H7 (cell line): ENCODE data around the gene SPOCK1. TPM values are rescaled to one million over a fixed set of nuclear protein-coding genes. Genes with fewer than 3 reads are reported as not detected.
A peak's percentile ranks its signal among the peaks of the same experiment; 100 is the strongest.

ENCODE experiments used
- DNase-seq: peaks from one replicate; pipeline ENCODE4 v3.0.0; 2012
- H3K27me3 ChIP-seq: 2 replicates; pipeline ENCODE4 v1.6.0; 2011; ENCODE audit warnings: mild to moderate bottlenecking, low read length; ENCODE audit not compliant: control insufficient read depth, insufficient read depth
- H3K36me3 ChIP-seq: replicated peaks from 2 replicates; pipeline ENCODE4 v1.5.1; 2011; ENCODE audit warnings: low read length; ENCODE audit not compliant: control insufficient read depth, insufficient read depth
- H3K4me3 ChIP-seq: 2 replicates; pipeline ENCODE4 v1.5.1; 2011; ENCODE audit warnings: low read depth, mild to moderate bottlenecking, control low read depth, low read length, moderate library complexity; ENCODE audit not compliant: insufficient read depth
- total RNA-seq: library from RNA; depleted of rRNA; stranded (reverse); fragments of >200 nt; shearing (Covaris generic); gene quantifications from 2 replicates; pipeline ENCODE4 v1.2.3, GENCODE V29; 2014

SPOCK1 gene
- total RNA-seq, 1 experiment from 2014 or later: 1.4 TPM

GRCh38 chr5:137361280-137361679 is 137.8 kb downstream of the SPOCK1 start:
- no peak overlapping the region for H3K4me3 ChIP-seq
- H3K27me3 ChIP-seq: no peaks in the 10 kb centered on the region
- no peak for DNase-seq
- H3K36me3 ChIP-seq: no peaks in the 10 kb centered on the region

- Histone ChIP-seq H3K4me3 (no peak overlapping the region), H3K36me3 (no peaks in the 10 kb centered on the region), H3K27me3 (no peaks in the 10 kb centered on the region)
- no peak for DNase-seq
Measured at GRCh38 chr5:137360607-137361006, 138.5 kb downstream of the SPOCK1 start.

GRCh38 chr5:137359941-137360340 is 139.2 kb downstream of the SPOCK1 start:
- Histone ChIP-seq H3K36me3 (no peaks in the 10 kb centered on the region), H3K4me3 (no peak overlapping the region), H3K27me3 (no peaks in the 10 kb centered on the region)
- no peak for DNase-seq

- no peaks in the 10 kb centered on the region for H3K27me3 ChIP-seq
- H3K4me3 ChIP-seq: no peak overlapping the region
- H3K36me3 ChIP-seq: no peaks in the 10 kb centered on the region
- no peak for DNase-seq
Measured at GRCh38 chr5:137357436-137357835, 141.7 kb downstream of the SPOCK1 start.

- Histone ChIP-seq H3K27me3 (no peaks in the 10 kb centered on the region), H3K4me3 (no peak overlapping the region), H3K36me3 (no peaks in the 10 kb centered on the region)
Measured at GRCh38 chr5:137356127-137356526, 143.0 kb downstream of the SPOCK1 start.

GRCh38 chr5:137355708-137356107 is 143.4 kb downstream of the SPOCK1 start:
- Histone ChIP-seq H3K4me3 (no peak overlapping the region), H3K36me3 (no peaks in the 10 kb centered on the region), H3K27me3 (no peaks in the 10 kb centered on the region)
- DNase-seq: no peak

More at GRCh38 chr5:137356127-137356526, 143.0 kb downstream of the SPOCK1 start:
- DNase-seq: no peak

GRCh38 chr5:137352095-137352494 is 147.0 kb downstream of the SPOCK1 start:
- no peak overlapping the region for H3K4me3 ChIP-seq
- no peak for DNase-seq
- no peaks in the 10 kb centered on the region for H3K36me3 ChIP-seq
- H3K27me3 ChIP-seq: no peaks in the 10 kb centered on the region

GRCh38 chr5:137350791-137351190 is 148.3 kb downstream of the SPOCK1 start:
- no peaks in the 10 kb centered on the region for H3K36me3 ChIP-seq

GRCh38 chr5:137348759-137349158 is 150.4 kb downstream of the SPOCK1 start:
- Histone ChIP-seq H3K27me3 (no peaks in the 10 kb centered on the region), H3K36me3 (no peaks in the 10 kb centered on the region), H3K4me3 (no peak overlapping the region)
- no peak for DNase-seq

More at GRCh38 chr5:137350791-137351190, 148.3 kb downstream of the SPOCK1 start:
- no peak overlapping the region for H3K4me3 ChIP-seq
- no peaks in the 10 kb centered on the region for H3K27me3 ChIP-seq
- DNase-seq: no peak

- H3K36me3 ChIP-seq: no peaks in the 10 kb centered on the region
- DNase-seq: no peak
- H3K4me3 ChIP-seq: no peak overlapping the region
- H3K27me3 ChIP-seq: no peaks in the 10 kb centered on the region
Measured at GRCh38 chr5:137347865-137348264, 151.3 kb downstream of the SPOCK1 start.

GRCh38 chr5:137346281-137346680 is 152.8 kb downstream of the SPOCK1 start:
- Histone ChIP-seq H3K4me3 (no peak overlapping the region), H3K36me3 (no peaks in the 10 kb centered on the region), H3K27me3 (no peaks in the 10 kb centered on the region)
- no peak for DNase-seq

GRCh38 chr5:137345396-137345795 is 153.7 kb downstream of the SPOCK1 start:
- H3K36me3 ChIP-seq: no peaks in the 10 kb centered on the region
- DNase-seq: no peak
- H3K27me3 ChIP-seq: no peaks in the 10 kb centered on the region
- H3K4me3 ChIP-seq: no peak overlapping the region

- H3K4me3 ChIP-seq: no peak overlapping the region
- no peaks in the 10 kb centered on the region for H3K36me3 ChIP-seq
Measured at GRCh38 chr5:137344723-137345322, 154.3 kb downstream of the SPOCK1 start.

GRCh38 chr5:137344021-137344420 is 155.1 kb downstream of the SPOCK1 start:
- H3K4me3 ChIP-seq: no peak overlapping the region
- no peaks in the 10 kb centered on the region for H3K27me3 ChIP-seq
- no peak for DNase-seq
- H3K36me3 ChIP-seq: no peaks in the 10 kb centered on the region

More at GRCh38 chr5:137344723-137345322, 154.3 kb downstream of the SPOCK1 start:
- H3K27me3 ChIP-seq: no peaks in the 10 kb centered on the region
- peak; percentile 28 for DNase-seq

GRCh38 chr5:137342764-137343163 is 156.4 kb downstream of the SPOCK1 start:
- Histone ChIP-seq H3K4me3 (no peak overlapping the region), H3K36me3 (no peaks in the 10 kb centered on the region), H3K27me3 (no peaks in the 10 kb centered on the region)
- DNase-seq: no peak

GRCh38 chr5:137341831-137342230 is 157.3 kb downstream of the SPOCK1 start:
- no peak for DNase-seq
- H3K4me3 ChIP-seq: no peak overlapping the region
- no peaks in the 10 kb centered on the region for H3K36me3 ChIP-seq
- no peaks in the 10 kb centered on the region for H3K27me3 ChIP-seq
